Measurements from ENCODE around the gene HINT1. TPM values are rescaled to one million over a fixed set of nuclear protein-coding genes. Genes with fewer than 3 reads are reported as not detected.

HINT1 gene
- total and polyA plus RNA-seq, 12 donors: 94.2 to 269 (median 184) TPM

DNA sequence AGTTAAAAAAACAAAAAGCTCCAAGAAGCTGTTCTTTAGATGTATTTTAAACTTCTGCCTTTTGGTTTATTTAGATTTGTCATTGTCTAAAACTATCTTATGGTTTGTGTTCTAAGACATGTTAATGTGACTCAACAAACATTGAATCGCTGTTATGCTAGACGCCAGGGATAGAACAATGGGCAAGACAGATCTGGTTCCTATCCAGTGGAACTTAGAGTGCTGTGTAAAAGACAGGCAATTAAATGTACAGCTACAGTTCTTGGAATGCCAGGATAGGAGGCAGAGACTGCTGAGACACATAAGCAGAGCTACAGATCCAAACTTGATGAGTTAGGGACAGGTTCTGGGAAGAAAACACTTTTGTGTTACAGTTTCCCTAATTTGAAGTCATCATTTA is 28.1 kb upstream of the HINT1 start:
- H3K27me3 ChIP-seq: no peaks in the 10 kb centered on the region
- no peaks in the 10 kb centered on the region for H3K36me3 ChIP-seq (replicated peaks in 1 of 2)
- TF ChIP-seq POLR2A (IDR thresholded peaks at IDR 0.05): no peak
- TF ChIP-seq, protein P1, sequence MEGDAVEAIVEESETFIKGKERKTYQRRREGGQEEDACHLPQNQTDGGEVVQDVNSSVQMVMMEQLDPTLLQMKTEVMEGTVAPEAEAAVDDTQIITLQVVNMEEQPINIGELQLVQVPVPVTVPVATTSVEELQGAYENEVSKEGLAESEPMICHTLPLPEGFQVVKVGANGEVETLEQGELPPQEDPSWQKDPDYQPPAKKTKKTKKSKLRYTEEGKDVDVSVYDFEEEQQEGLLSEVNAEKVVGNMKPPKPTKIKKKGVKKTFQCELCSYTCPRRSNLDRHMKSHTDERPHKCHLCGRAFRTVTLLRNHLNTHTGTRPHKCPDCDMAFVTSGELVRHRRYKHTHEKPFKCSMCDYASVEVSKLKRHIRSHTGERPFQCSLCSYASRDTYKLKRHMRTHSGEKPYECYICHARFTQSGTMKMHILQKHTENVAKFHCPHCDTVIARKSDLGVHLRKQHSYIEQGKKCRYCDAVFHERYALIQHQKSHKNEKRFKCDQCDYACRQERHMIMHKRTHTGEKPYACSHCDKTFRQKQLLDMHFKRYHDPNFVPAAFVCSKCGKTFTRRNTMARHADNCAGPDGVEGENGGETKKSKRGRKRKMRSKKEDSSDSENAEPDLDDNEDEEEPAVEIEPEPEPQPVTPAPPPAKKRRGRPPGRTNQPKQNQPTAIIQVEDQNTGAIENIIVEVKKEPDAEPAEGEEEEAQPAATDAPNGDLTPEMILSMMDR (IDR thresholded peaks at IDR 0.05): no peak
- no peak overlapping the region for H3K27ac ChIP-seq
- H3K9me3 ChIP-seq (replicated peaks in 1 of 3): no peaks in the 10 kb centered on the region
- no peak overlapping the region for H3K4me3 ChIP-seq
- H3K4me1 ChIP-seq (replicated peaks in 1 of 2): no peaks in the 10 kb centered on the region
- 81 to 92% (median 87%) methylated on average over 2 of the region's 2 CpGs for WGBS, 4 donors
- no peak for DNase-seq
- intact Hi-C loops (cut with DNase I): no loop called here

DNA sequence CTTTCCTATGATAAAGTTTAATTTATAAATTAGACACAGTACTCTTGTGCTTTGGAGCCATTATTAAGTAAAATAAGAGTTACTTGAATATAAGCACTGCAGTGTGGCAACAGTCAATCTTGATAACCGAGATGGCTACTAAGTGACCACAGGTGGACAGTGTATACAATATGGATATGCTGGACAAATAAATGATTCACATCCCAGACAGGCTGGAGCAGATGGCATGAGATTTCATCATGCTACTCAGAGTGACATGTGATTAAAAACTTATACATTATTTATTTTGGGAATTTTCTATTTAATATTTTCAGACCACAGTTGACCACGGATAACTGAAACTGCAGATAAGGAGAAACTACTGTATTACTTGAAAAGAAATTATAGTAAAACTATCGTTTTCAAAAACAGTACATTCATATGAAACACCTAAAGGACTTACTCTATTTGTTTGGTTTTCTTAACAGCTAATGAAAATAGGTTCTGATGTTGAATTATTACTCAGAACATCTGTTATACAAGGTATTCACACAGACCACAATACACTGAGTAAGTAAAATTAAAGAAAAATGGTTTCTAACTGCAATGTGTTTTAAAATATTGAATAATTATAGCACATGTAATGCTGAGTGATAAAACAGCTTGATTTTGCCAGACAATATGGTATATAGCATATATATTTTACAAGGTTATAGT is 21.7 kb upstream of the HINT1 start:
- H3K9me3 ChIP-seq (replicated peaks in 1 of 3): no peaks in the 10 kb centered on the region
- WGBS, 4 donors: 87 to 91% (median 89%) methylated on average over 3 of the region's 3 CpGs
- intact Hi-C loops (cut with DNase I): no loop called here
- TF ChIP-seq, protein P1 (IDR thresholded peaks at IDR 0.05): no peak
- no peak for TF ChIP-seq POLR2A (IDR thresholded peaks at IDR 0.05)
- DNase-seq: no peak
- peaks cover 0 to 4% of the 10 kb centered on the region in 2 donors for H3K36me3 ChIP-seq (replicated peaks in 1 of 2)
- no peak overlapping the region for H3K4me3 ChIP-seq
- no peaks in the 10 kb centered on the region for H3K4me1 ChIP-seq (replicated peaks in 1 of 2)
- no peaks in the 10 kb centered on the region for H3K27me3 ChIP-seq
- H3K27ac ChIP-seq: no peak overlapping the region

DNA sequence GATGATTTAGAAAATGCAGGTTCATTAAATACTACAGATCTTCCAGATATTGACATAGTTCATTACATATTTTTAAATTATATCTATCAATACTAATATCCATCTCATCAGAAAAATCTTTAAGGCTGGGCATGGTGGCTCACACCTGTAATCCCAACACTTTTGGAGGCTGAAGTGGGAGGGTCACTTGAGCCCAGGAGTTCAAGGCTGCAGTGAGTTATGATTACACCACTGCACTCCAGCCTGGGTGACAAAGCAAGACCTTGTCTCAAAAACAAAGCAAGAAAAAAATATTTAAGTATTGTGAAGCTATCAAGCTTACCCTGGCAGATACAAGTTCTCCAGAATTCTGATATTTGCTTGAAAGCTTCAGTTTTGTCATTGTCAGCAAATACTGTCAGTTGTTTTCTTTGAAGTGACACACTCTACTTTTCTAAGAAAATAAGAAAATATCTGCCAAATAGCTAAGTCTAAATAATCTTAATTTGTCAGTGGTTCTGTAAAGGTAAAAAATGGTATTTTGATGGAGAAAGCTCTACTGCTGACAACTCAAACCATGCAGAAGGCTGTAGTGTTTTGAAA is 20.6 kb upstream of the HINT1 start:
- no peak overlapping the region for H3K27ac ChIP-seq
- no peak overlapping the region for H3K4me3 ChIP-seq
- no peaks in the 10 kb centered on the region for H3K9me3 ChIP-seq (replicated peaks in 1 of 3)
- H3K27me3 ChIP-seq: no peaks in the 10 kb centered on the region
- no peaks in the 10 kb centered on the region for H3K4me1 ChIP-seq (replicated peaks in 1 of 2)
- intact Hi-C loops (cut with DNase I): no loop called here
- DNase-seq: no peak
- H3K36me3 ChIP-seq (replicated peaks in 1 of 2): peaks cover 0 to 4% of the 10 kb centered on the region in 2 donors
- TF ChIP-seq, protein P1 (IDR thresholded peaks at IDR 0.05): no peak
- TF ChIP-seq POLR2A (IDR thresholded peaks at IDR 0.05): no peak

DNA sequence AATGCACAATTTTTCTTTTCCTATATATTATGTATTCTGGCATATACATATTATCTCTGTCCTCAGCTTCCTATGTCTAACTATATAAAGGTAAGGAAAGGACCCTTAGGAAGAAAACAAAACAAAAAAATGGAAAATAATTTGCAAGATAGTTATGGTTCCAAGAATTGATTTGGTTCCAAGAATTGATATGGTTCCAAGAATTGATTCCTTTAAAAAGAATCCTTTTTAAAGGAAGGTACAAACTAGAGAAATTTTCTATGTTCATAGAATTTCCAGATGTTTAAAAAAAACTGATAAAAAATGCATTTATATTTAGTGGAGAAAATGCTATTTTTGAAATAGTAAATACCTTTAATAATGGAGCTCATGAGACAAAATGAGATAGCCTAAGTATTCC is 17.8 kb upstream of the HINT1 start:
- no peak overlapping the region for H3K4me3 ChIP-seq
- no peak overlapping the region for H3K27ac ChIP-seq
- intact Hi-C loops (cut with DNase I): no loop called here
- no peaks in the 10 kb centered on the region for H3K9me3 ChIP-seq (replicated peaks in 1 of 3)
- no peaks in the 10 kb centered on the region for H3K4me1 ChIP-seq (replicated peaks in 1 of 2)
- DNase-seq: no peak
- H3K27me3 ChIP-seq: no peaks in the 10 kb centered on the region
- peaks cover 0 to 4% of the 10 kb centered on the region in 2 donors for H3K36me3 ChIP-seq (replicated peaks in 1 of 2)
- TF ChIP-seq POLR2A (IDR thresholded peaks at IDR 0.05): no peak
- TF ChIP-seq, protein P1 (IDR thresholded peaks at IDR 0.05): no peak
